ENCODE results near the gene SLC30A2. TPM values are rescaled to one million over a fixed set of nuclear protein-coding genes. Genes with fewer than 3 reads are reported as not detected.

The SLC30A2 gene
- total RNA-seq, 1 experiment from 2014 or later: 0.07 TPM

GRCh38 chr1:26043765-26044164 is 2.2 kb downstream of the SLC30A2 start:
- Histone ChIP-seq H3K27me3 (ENCODE audit: low read length) (peaks cover 35% of the 10 kb centered on the region), H3K9me2 (replicated peaks; ENCODE audit: low read length) (no peaks in the 10 kb centered on the region), H3K9ac (ENCODE audit: low read length) (no peak overlapping the region), H3K36me3 (ENCODE audit: low read depth, low read length) (no peaks in the 10 kb centered on the region), H2AFZ (ENCODE audit: low read length) (no peak overlapping the region), H4K20me1 (ENCODE audit: low read length) (no peaks in the 10 kb centered on the region), H3F3A (ENCODE audit: low read length, unreplicated experiment) (no peaks in the 10 kb centered on the region), H3K4me3 (ENCODE audit: low read length) (no peak overlapping the region), H3K9me3 (ENCODE audit: low read length) (no peaks in the 10 kb centered on the region), H3K79me2 (ENCODE audit: low read length) (no peaks in the 10 kb centered on the region), H3K4me1 (ENCODE audit: insufficient read depth, low read length) (no peaks in the 10 kb centered on the region), H3K4me2 (ENCODE audit: low read length) (no peak overlapping the region), H3K27ac (ENCODE audit: low read length) (no peak overlapping the region)
- POLR2A ChIA-PET (ENCODE audit: unreplicated experiment): interaction anchor here (0.6 kb wide), 1 partner anchor 169 kb away, joined by 3 read pairs; no protein-coding TSS in a partner anchor
- no peak for DNase-seq
- BruUV-seq (replicated peaks): no TSS peak
- CTCF ChIA-PET: no interaction called here
- ATAC-seq: no peak
- TF ChIP-seq EZH2 (IDR thresholded peaks at IDR 0.05; ENCODE audit: low read length, unreplicated experiment) (no peak), CTCF (conservative IDR thresholded peaks at IDR 0.05; ENCODE audit: low read depth, low read length) (no peak), EZH2phosphoT487 (IDR thresholded peaks at IDR 0.05; ENCODE audit: borderline replicate concordance, low read length) (no peak)
- intact Hi-C loops (cut with micrococcal nuclease): no loop called here

- Histone ChIP-seq H3K27me3 (ENCODE audit: low read length) (peaks cover 27% of the 10 kb centered on the region), H3K9ac (ENCODE audit: low read length) (no peak overlapping the region), H3K27ac (ENCODE audit: low read length) (no peak overlapping the region), H3K79me2 (ENCODE audit: low read length) (no peaks in the 10 kb centered on the region), H3K4me2 (ENCODE audit: low read length) (no peak overlapping the region), H3K4me1 (ENCODE audit: insufficient read depth, low read length) (0 out of 2 replicates have a peak, but pooled peaks cover under 1% of the 10 kb centered on the region), H3K9me2 (replicated peaks; ENCODE audit: low read length) (no peaks in the 10 kb centered on the region), H3K9me3 (ENCODE audit: low read length) (no peaks in the 10 kb centered on the region), H2AFZ (ENCODE audit: low read length) (no peak overlapping the region), H3K36me3 (ENCODE audit: low read depth, low read length) (no peaks in the 10 kb centered on the region), H3K4me3 (ENCODE audit: low read length) (no peak overlapping the region), H4K20me1 (ENCODE audit: low read length) (no peaks in the 10 kb centered on the region), H3F3A (ENCODE audit: low read length, unreplicated experiment) (no peaks in the 10 kb centered on the region)
- no peak for TF ChIP-seq EZH2phosphoT487 (IDR thresholded peaks at IDR 0.05; ENCODE audit: borderline replicate concordance, low read length)
- no peak for TF ChIP-seq EZH2 (IDR thresholded peaks at IDR 0.05; ENCODE audit: low read length, unreplicated experiment)
- no peak for TF ChIP-seq CTCF (conservative IDR thresholded peaks at IDR 0.05; ENCODE audit: low read depth, low read length)
- intact Hi-C loops (cut with micrococcal nuclease): no loop called here
- no TSS peak for BruUV-seq (replicated peaks)
- CTCF ChIA-PET: no interaction called here
- DNase-seq: no peak
- POLR2A ChIA-PET (ENCODE audit: unreplicated experiment): no interaction called here
- no peak for ATAC-seq
These were observed 3.9 kb downstream of the SLC30A2 start for GRCh38 chr1:26041978-26042377.

- H3K4me2 ChIP-seq (ENCODE audit: low read length): no peak overlapping the region
- TF ChIP-seq EZH2 (IDR thresholded peaks at IDR 0.05; ENCODE audit: low read length, unreplicated experiment) (no peak), CTCF (conservative IDR thresholded peaks at IDR 0.05; ENCODE audit: low read depth, low read length) (no peak), EZH2phosphoT487 (IDR thresholded peaks at IDR 0.05; ENCODE audit: borderline replicate concordance, low read length) (no peak)
- ChIA-PET CTCF (no interaction called here), POLR2A (ENCODE audit: unreplicated experiment) (interaction anchor here (0.8 kb wide), 1 partner anchor 120 kb away, joined by 4 read pairs; no protein-coding TSS in a partner anchor)
- H3K79me2 ChIP-seq (ENCODE audit: low read length): no peaks in the 10 kb centered on the region
- no TSS peak for BruUV-seq (replicated peaks)
- no peak overlapping the region for H3K4me3 ChIP-seq (ENCODE audit: low read length)
- H3K9me2 ChIP-seq (replicated peaks; ENCODE audit: low read length): no peaks in the 10 kb centered on the region
- peaks cover 6% of the 10 kb centered on the region for H3K4me1 ChIP-seq (ENCODE audit: insufficient read depth, low read length)
- DNase-seq (no peak), ATAC-seq (no peak)
- no peak overlapping the region for H3K27ac ChIP-seq (ENCODE audit: low read length)
- H3K27me3 ChIP-seq (ENCODE audit: low read length): peaks cover 21% of the 10 kb centered on the region
- H4K20me1 ChIP-seq (ENCODE audit: low read length): no peaks in the 10 kb centered on the region
- H3F3A ChIP-seq (ENCODE audit: low read length, unreplicated experiment): no peaks in the 10 kb centered on the region
- no peak overlapping the region for H2AFZ ChIP-seq (ENCODE audit: low read length)
- H3K9ac ChIP-seq (ENCODE audit: low read length): no peak overlapping the region
- H3K9me3 ChIP-seq (ENCODE audit: low read length): no peaks in the 10 kb centered on the region
- intact Hi-C loops (cut with micrococcal nuclease): no loop called here
- no peaks in the 10 kb centered on the region for H3K36me3 ChIP-seq (ENCODE audit: low read depth, low read length)
These were observed 4.5 kb downstream of the SLC30A2 start for GRCh38 chr1:26041401-26041800.

Measured in PC-3 (cell line).